Spleen (tissue), 11 donors: ENCODE data around the gene RAP1B. TPM values are rescaled to one million over a fixed set of nuclear protein-coding genes. Genes with fewer than 3 reads are reported as not detected.

Source experiments
- DNase-seq: peaks from one replicate; pipeline ENCODE4 v3.0.0-alpha.2; 2020
- H3K27ac ChIP-seq, 8 donors: fragments of 200-600 bp; sonication (generic) in 7 of 8; 1 replicate in 4 of 8; 2 replicates in 4 of 8; pipeline versions ENCODE4 v1.5.0 to v1.8.0; 2016 to 2021; ENCODE audit warnings: inconsistent platforms in 4 of 8, mild to moderate bottlenecking in 4 of 8, moderate library complexity in 1 of 8
- H3K27me3 ChIP-seq, 7 donors: fragments of 200-600 bp; sonication (generic) in 6 of 7; replicated peaks in 1 of 7; 1 replicate in 4 of 7; 2 replicates in 3 of 7; pipeline versions ENCODE4 v1.5.0 to v1.8.0; 2016 to 2021; ENCODE audit warnings: inconsistent platforms in 3 of 7, mild to moderate bottlenecking in 1 of 7
- H3K36me3 ChIP-seq, 6 donors: fragments of 200-600 bp; sonication (generic) in 5 of 6; 1 replicate in 4 of 6; 2 replicates in 2 of 6; pipeline versions ENCODE4 v1.5.0 to v1.8.0; 2016 to 2021; ENCODE audit warnings: inconsistent platforms in 2 of 6
- H3K4me1 ChIP-seq, 6 donors: fragments of 200-600 bp; sonication (generic) in 5 of 6; 1 replicate in 3 of 6; 2 replicates in 3 of 6; pipeline versions ENCODE4 v1.5.0 to v1.8.0; 2016 to 2021; ENCODE audit warnings: inconsistent platforms in 3 of 6
- H3K4me3 ChIP-seq, 8 donors: fragments of 200-600 bp; sonication (generic) in 7 of 8; 1 replicate in 4 of 8; 2 replicates in 4 of 8; pipeline versions ENCODE4 v1.5.0 to v1.8.0; 2016 to 2021; ENCODE audit warnings: inconsistent platforms in 4 of 8, mild to moderate bottlenecking in 4 of 8, moderate library complexity in 2 of 8
- H3K9me3 ChIP-seq, 8 donors: fragments of 200-600 bp; sonication (generic) in 7 of 8; 1 replicate in 4 of 8; 2 replicates in 4 of 8; pipeline versions ENCODE4 v1.5.0 to v1.8.0; 2016 to 2021; ENCODE audit warnings: inconsistent platforms in 4 of 8
- CTCF ChIP-seq, 11 experiments: fragments of 200-600 bp in 7 of 11; fragments of 450-650 bp in 4 of 11; sonication (generic) in 4 of 11; IDR thresholded peaks in 8 of 11; conservative IDR thresholded peaks in 3 of 11; 1 replicate in 7 of 11; 2 replicates in 4 of 11; pipeline versions ENCODE4 v1.4.0 to v1.8.0; 2016 to 2021; ENCODE audit warnings: antibody characterized with exemption in 11 of 11, inconsistent platforms in 4 of 11, mild to moderate bottlenecking in 1 of 11
- POLR2A ChIP-seq, 3 donors: fragments of 450-650 bp; IDR thresholded peaks; one replicate each; pipeline ENCODE4 v1.5.1; 2017; ENCODE audit warnings: antibody characterized with exemption in 3 of 3, mild to moderate bottlenecking in 1 of 3
- POLR2AphosphoS5 ChIP-seq, 3 donors: sonication (generic); formaldehyde crosslinking; IDR thresholded peaks; one replicate each; pipeline ENCODE4 v1.5.1; 2017; ENCODE audit warnings: antibody characterized with exemption in 3 of 3
- WGBS, 5 donors: extraction: QIAGEN DNeasy Blood & Tissue Kit in 3 of 5; methylation state at CpG; one replicate each; pipeline versions ENCODE4 v1.1.5 to v1.1.7; 2013 to 2018; 5-methylcytosine and 5-hydroxymethylcytosine counted together
- intact Hi-C: fragments of 100-400 bp; cut with DNase I; formaldehyde crosslinking; loops from one replicate; pipeline ENCODE4 v1.15.0; 2023; ENCODE audit warnings: low total_unique reads
- polyA plus RNA-seq, 3 donors: library from polyadenylated mRNA; stranded (reverse); fragments of 200-250 nt; gene quantifications; one replicate each; pipeline ENCODE4 v1.2.1, GENCODE V29; 2013
- total RNA-seq, 7 donors: library from RNA; depleted of rRNA in 3 of 7; stranded (reverse); fragments of >200 nt in 3 of 7; fragmentation: NEBNext Ultra II Directional in 4 of 7; extraction: Animal tissue kit (Norgen Biotek cat#: 25700) in 4 of 7; gene quantifications; one replicate each; pipeline versions ENCODE4 v1.1.0 to v1.2.1, GENCODE V29; 2016 to 2021
- donor health status: healthy with polysubstance abuse.
- donor health status: DM: no; HTN: no; CAD: no; lungs with moderate emphysema.
- donor health status: DM: no; HTN: no; CAD: no.
- donor health status: Bipolar disorder and iron deficiency.
- donor health status: healthy.
- donor health status: DM: no; HTN: no; CAD: no.
- donor health status: DM: yes; HTN: yes; CAD: no.

RAP1B gene
- total and polyA plus RNA-seq, 10 donors: 107 to 321 (median 235) TPM

GRCh38 chr12:68646484-68646883 lies 35.8 kb downstream of the RAP1B start:
- TF ChIP-seq CTCF (IDR thresholded peaks at IDR 0.05 in 8 of 11, conservative IDR thresholded peaks at IDR 0.05 in 3 of 11): no peak
- no peak for TF ChIP-seq POLR2A (IDR thresholded peaks at IDR 0.05)
- TF ChIP-seq POLR2AphosphoS5 (IDR thresholded peaks at IDR 0.05): no peak
- H3K27me3 ChIP-seq: no peaks in the 10 kb centered on the region
- no peaks in the 10 kb centered on the region for H3K9me3 ChIP-seq
- no peak for DNase-seq
- 87 to 98% (median 93%) methylated on average over 5 of the region's 5 CpGs for WGBS, 5 donors
- H3K36me3 ChIP-seq: peaks cover 0 to 48% (median 27%) of the 10 kb centered on the region in 6 donors
- H3K4me1 ChIP-seq: peaks cover 23 to 100% (median 59%) of the 10 kb centered on the region in 6 donors
- peak overlapping the region in 1 of 8 donors; percentile 55 for H3K27ac ChIP-seq
- no peak overlapping the region for H3K4me3 ChIP-seq
- intact Hi-C loops: no loop called here

GRCh38 chr12:68647507-68647906 lies 36.8 kb downstream of the RAP1B start:
- no peak for TF ChIP-seq POLR2A (IDR thresholded peaks at IDR 0.05)
- TF ChIP-seq POLR2AphosphoS5 (IDR thresholded peaks at IDR 0.05): no peak
- no peak for TF ChIP-seq CTCF (IDR thresholded peaks at IDR 0.05 in 8 of 11, conservative IDR thresholded peaks at IDR 0.05 in 3 of 11)
- Histone ChIP-seq H3K27me3 (no peaks in the 10 kb centered on the region), H3K4me3 (no peak overlapping the region), H3K9me3 (no peaks in the 10 kb centered on the region), H3K27ac (no peak overlapping the region), H3K36me3 (peaks cover 0 to 55% (median 36%) of the 10 kb centered on the region in 6 donors), H3K4me1 (peaks cover 17 to 93% (median 50%) of the 10 kb centered on the region in 6 donors)
- intact Hi-C loops: no loop called here
- no peak for DNase-seq
- 54 to 82% (median 79%) methylated on average over 1 of the region's 1 CpG for WGBS, 5 donors

GRCh38 chr12:68648179-68648578 lies 37.5 kb downstream of the RAP1B start:
- Histone ChIP-seq H3K4me1 (peaks cover 12 to 86% (median 47%) of the 10 kb centered on the region in 6 donors), H3K27ac (no peak overlapping the region), H3K4me3 (no peak overlapping the region), H3K9me3 (no peaks in the 10 kb centered on the region), H3K36me3 (peaks cover 0 to 57% (median 40%) of the 10 kb centered on the region in 6 donors), H3K27me3 (no peaks in the 10 kb centered on the region)
- DNase-seq: no peak
- intact Hi-C loops: no loop called here
- WGBS, 5 donors: 65 to 74% (median 68%) methylated on average over 3 of the region's 3 CpGs
- TF ChIP-seq POLR2A (IDR thresholded peaks at IDR 0.05) (no peak), CTCF (IDR thresholded peaks at IDR 0.05 in 8 of 11, conservative IDR thresholded peaks at IDR 0.05 in 3 of 11) (no peak), POLR2AphosphoS5 (IDR thresholded peaks at IDR 0.05) (no peak)

GRCh38 chr12:68665016-68665569 lies 54.4 kb downstream of the RAP1B start:
- peak in 1 of 3 donors; percentile 23 for TF ChIP-seq POLR2AphosphoS5 (IDR thresholded peaks at IDR 0.05)
- TF ChIP-seq POLR2A (IDR thresholded peaks at IDR 0.05): no peak
- no peak for DNase-seq
- Histone ChIP-seq H3K4me3 (no peak overlapping the region), H3K36me3 (peaks cover 0 to 61% (median 24%) of the 10 kb centered on the region in 6 donors), H3K27ac (peak overlapping the region in 2 of 8 donors; percentile 34 to 52), H3K4me1 (peaks cover 0 to 31% (median 16%) of the 10 kb centered on the region in 6 donors), H3K27me3 (no peaks in the 10 kb centered on the region), H3K9me3 (no peaks in the 10 kb centered on the region)
- 79 to 89% (median 86%) methylated on average over 3 of the region's 3 CpGs for WGBS, 5 donors
- intact Hi-C loops: no loop called here
